Sciatic nerve (tissue), 2 donors: ENCODE data around the gene CCDC12. TPM values are rescaled to one million over a fixed set of nuclear protein-coding genes. Genes with fewer than 3 reads are reported as not detected.

Experiments
- ATAC-seq: fragments of 200-7000 bp; cut with Tn5 transposase; one replicate; pipeline ENCODE4 v1.9.1; 2020; ENCODE audit warnings: mild to moderate bottlenecking, moderate library complexity
- DNase-seq: peaks from one replicate; pipeline ENCODE4 v3.0.0-alpha.2; 2020; ENCODE audit warnings: low spot score
- intact Hi-C: fragments of 100-400 bp; cut with DNase I; formaldehyde crosslinking; loops from one replicate; pipeline ENCODE4 v1.14.2; 2022
- total RNA-seq: library from RNA; stranded (reverse); fragmentation: NEBNext Ultra II Directional; extraction: Animal tissue kit (Norgen Biotek cat#: 25700); gene quantifications from one replicate; pipeline ENCODE4 v1.2.1, GENCODE V29; 2021
- donor health status: DM: no; HTN: no; CAD: no.
- donor health status: DM: no; HTN: no; CAD: no.

CCDC12 gene
- total RNA-seq, 1 donor from 2014 or later: 40.9 TPM

DNA sequence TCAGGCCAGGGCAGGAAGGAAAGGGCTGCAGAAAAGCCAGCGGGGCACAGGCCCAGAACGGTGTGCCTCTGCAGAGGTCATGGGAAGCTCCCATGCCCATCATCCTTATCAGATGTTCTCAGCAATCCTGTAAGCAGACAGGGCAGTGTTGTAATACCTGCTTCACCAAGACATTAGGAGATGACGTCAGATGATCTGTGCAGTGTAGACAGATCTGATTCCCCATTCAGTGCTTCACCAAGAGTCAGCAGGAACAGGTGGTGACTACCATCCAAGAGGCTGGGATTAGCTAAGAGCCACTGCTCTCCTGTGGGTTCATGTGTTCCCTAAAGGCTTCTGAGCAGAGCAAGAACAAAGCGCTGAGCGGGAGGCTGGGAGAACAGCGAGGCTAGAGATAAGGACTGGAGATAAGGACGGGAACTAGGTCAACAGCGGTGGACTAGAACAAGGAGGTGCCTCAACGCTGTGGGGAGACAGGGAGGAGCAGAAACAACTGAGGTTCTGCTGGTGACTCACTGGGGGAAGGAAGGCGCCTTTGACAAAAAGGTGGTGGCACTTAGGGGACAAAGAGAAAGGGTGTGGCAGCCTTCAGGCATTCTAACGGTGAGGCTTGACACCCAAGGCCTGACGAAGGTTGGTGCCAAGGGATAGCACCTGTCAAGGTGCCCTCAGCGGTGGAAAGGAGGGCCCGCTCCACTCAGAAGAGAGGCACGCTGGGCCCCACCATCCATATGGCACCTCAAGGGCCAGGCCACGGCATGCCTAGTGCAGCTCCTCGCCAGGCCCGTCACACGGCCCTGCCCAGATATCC, 28.4 kb downstream of the CCDC12 start:
- DNase-seq: no peak
- intact Hi-C loops: no loop called here
- no peak for ATAC-seq

DNA sequence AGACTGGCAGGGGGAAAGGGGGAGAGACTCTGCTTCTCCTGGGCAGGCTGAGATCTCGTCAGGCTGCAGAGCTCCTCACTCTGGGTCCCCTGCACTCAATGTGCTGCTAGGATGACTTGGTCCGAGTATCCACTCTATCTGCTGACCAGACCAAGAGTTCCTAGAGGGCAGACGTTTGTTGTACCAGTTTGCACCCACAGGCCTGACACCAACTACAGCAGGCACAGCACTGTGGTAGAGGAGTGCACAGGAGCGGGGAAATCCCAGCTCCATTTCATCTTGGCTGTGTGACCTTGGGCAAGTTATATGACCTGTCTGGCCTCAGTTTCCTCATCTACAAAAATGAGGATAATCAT, 29.0 kb downstream of the CCDC12 start:
- DNase-seq: no peak
- no peak for ATAC-seq
- intact Hi-C loops: no loop called here

- intact Hi-C loops: no loop called here
- DNase-seq (no peak), ATAC-seq (peak; percentile 23)
Measured at GRCh38 chr3:46946856-46947545, 29.5 kb downstream of the CCDC12 start.

GRCh38 chr3:46946416-46946815, 30.1 kb downstream of the CCDC12 start:
- DNase-seq: no peak
- no peak for ATAC-seq
- intact Hi-C loops: no loop called here

DNA sequence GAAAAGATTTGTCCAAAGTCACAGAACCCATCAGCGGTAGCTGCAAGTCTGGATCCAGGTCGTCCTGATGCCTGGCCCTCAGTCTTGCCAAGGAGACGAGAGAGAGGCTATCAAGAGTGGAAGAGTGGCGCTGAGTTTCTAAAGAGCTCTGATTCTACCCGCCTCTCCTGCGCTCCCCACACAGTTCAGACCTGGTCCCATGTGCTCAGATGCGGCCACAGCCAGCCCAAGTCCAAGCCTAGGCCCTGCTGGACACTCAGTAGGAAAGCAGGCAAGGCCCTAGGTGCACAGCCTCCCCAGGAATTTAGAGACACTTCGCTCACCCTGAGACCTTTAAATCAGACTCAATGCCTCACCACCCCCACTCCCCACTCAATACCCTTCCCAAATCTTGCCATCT, 32.4 kb downstream of the CCDC12 start:
- no peak for DNase-seq
- intact Hi-C loops: no loop called here
- no peak for ATAC-seq

GRCh38 chr3:46943237-46944187, 33.0 kb downstream of the CCDC12 start:
- DNase-seq: no peak
- ATAC-seq: no peak
- intact Hi-C loops: no loop called here

DNA sequence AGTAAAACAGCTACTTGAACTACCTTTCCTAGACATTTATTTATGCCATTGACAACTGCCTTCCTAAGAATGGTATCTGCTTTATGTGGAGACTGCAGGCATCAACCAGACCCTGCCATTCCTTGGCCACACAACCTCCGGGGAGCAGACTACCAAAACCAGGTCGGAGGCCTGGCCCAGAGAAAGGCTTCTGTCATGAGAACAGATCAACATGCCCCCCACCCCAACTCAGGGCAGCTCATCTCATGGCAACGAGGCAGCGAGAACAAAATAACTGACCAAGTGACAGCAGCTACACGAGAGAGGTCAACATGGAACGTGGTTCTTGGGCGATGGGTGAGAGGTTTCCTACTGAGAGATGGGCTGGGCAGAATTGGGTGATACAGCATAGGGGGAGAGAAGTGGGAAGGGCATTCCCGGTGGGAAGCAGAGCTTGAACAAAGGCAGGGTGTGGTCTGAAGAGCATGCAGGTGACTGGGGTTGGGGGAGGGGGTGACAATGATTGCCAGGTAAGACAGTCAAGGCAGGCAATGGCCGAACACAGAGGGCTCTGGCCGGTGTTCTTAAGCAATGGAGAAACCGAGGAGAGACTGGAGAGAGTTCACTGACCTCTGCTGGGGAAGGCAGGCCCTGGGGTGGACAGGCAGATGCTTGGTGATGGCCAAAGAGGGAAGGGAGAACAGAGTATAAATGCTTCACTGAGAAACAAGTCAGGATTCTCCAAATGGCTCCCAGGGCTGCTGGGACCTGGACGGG, 33.9 kb downstream of the CCDC12 start:
- intact Hi-C loops: no loop called here
- ATAC-seq: no peak
- no peak for DNase-seq

GRCh38 chr3:46942076-46942475, 34.5 kb downstream of the CCDC12 start:
- intact Hi-C loops: no loop called here
- no peak for ATAC-seq
- no peak for DNase-seq

DNA sequence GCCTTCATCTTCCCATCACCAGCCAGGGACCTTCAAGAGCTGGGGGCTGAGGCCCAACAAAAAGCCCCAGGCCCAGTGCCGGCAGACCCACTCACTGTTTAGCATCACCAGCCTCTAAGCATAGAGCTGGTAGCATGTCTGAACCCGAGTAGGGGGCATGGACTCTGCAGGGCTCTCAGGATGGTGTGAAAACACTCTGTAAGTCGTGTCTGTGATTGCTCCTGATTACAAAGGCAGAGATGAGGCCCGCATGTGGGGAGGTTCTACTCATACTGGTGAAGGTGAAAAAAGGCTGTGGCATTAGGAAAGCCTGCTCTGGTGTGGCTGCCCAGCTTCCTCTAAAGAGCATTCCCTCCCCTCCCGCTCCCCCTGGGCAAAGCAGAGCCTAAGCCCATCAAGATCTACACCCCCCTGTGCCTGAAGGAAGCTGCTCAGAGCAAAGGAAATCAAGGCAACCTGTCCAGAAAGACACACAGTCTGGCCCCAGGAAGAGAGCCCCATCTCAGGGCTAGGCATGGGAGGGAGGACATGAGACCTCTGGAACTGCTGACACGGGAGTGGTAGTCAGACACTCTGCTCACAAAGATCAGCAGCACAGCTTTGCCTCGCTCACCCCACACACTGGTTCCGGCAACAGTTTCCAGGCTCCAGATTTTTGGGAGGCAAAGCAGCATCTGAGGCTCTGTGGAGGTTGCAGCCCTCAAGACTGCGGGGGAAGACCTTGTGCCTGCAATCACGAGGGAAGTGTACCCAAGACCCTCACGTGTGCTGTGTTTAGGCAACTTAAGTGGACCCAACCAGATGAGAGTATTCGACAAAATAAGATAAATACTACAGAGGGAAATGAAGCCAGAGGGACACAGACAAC, 36.7 kb downstream of the CCDC12 start:
- intact Hi-C loops: no loop called here
- no peak for ATAC-seq
- no peak for DNase-seq

GRCh38 chr3:46938118-46938517, 38.4 kb downstream of the CCDC12 start:
- intact Hi-C loops: no loop called here
- ATAC-seq (no peak), DNase-seq (no peak)

GRCh38 chr3:46936733-46937250, 39.8 kb downstream of the CCDC12 start:
- intact Hi-C loops: no loop called here
- DNase-seq (peak; percentile 45), ATAC-seq (no peak)

DNA sequence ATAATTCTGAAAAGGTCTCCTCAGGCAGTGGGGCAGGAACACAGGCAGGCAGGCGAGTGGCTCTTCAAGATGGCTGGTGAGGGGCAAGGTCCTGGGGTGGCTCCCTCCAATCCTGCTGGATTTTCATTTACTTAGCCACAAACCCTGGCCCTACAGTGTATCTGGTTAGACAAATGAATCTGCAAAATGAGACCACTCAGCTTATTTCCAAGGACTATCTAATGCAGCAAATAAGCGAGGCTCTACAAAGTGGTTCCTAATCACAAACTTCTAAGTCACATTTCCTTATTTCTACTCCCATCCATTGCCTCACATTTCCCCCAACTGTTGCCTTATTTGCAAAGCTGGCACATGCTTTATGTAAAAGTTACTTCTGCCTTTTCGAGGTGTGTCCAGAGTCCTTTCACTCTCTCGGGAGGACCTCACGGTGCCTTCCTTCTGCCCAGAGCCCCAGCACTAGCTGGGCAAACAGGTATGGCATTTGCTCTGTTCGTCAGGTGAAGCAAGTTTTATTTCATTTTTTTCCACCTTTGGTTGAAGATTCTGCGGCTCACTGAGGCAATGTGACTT, 40.5 kb downstream of the CCDC12 start:
- ATAC-seq: no peak
- intact Hi-C loops: no loop called here
- peak; percentile 42 for DNase-seq

- intact Hi-C loops: no loop called here
- ATAC-seq: peak; percentile 84
- DNase-seq: peak; percentile 43
Measured at GRCh38 chr3:46935168-46935858, 41.2 kb downstream of the CCDC12 start.

DNA sequence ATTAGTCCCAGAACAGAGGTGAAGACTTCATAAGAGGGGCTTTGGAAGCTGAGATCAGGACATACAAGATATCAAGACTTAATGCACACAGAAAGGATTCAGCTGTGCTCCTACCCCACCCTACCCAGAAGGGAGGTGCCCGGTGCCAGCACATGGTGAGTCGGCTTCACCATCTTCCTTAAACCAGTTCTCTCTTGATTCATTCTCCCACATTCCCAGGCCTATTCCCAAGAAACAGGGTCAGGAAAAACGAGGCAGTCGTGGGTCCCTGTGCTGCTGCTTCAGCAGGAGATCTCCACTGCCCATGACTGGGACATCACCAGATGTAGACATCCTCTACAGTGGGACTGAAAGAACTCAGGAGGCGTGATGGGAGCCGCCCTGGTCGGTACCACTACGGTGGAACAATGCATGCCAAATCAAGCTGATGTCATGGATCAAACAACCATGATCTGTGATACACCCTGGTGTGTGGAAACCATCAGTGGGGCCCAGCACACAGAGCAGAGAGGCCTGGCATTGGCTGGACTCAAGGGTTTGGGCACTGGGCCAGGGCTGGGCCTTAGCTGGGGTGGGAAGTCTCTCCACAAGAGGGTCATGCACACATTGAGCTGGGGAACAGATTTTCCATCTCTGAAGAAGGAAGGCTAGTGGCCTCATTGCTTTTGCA, 41.9 kb downstream of the CCDC12 start:
- DNase-seq (peak; percentile 64), ATAC-seq (no peak)
- intact Hi-C loops: no loop called here

- no peak for ATAC-seq
- DNase-seq: peak; percentile 60
- intact Hi-C loops: no loop called here
Measured at GRCh38 chr3:46934072-46934471, 42.5 kb downstream of the CCDC12 start.

DNA sequence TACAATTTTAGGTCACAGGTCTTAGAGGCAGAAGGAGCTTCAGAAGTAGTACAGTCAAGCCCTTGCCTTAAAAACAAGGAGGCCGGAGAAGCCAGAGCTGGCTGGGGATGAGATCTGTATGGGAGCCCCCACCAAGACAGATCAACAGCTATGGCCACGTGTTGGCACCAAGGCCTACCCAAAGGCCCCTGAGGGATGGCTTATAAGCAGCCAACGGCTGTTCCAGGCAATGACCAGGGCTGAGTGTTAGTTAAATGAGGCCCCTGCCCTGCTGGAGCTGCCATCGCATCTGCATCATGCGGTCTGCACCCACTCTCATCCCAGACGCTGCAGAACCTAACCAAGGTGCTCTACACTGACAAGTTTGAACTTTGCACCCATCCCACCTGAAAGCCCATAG, 43.3 kb downstream of the CCDC12 start:
- intact Hi-C loops: no loop called here
- DNase-seq: peak; percentile 47
- ATAC-seq: no peak
